ENCODE measurements around the gene ONECUT3. TPM values are rescaled to one million over a fixed set of nuclear protein-coding genes. Genes with fewer than 3 reads are reported as not detected.
"Not testable (repeated sequence)": the region's sequence is repeated elsewhere in the genome, so short reads cannot be mapped to it uniquely, and the experiment has no call there.

ONECUT3 gene
- not detected for polyA plus RNA-seq

- Mint-ChIP-seq H3K27me3 (peaks cover 35% of the 10 kb centered on the region), H3K4me1 (peaks cover 0 to 12% (median 10%) of the 10 kb centered on the region in 3 donors), H3K4me3 (peak within 1 kb of the TSS in 3 of 4 donors; percentile 33 to 85 (median 80)), H3K36me3 (no peaks in the 10 kb centered on the region), H3K9me3 (no peaks in the 10 kb centered on the region), H3K27ac (peak within 1 kb of the TSS; percentile 69 to 96 (median 76))
These were observed at the start of gene ONECUT3 for GRCh38 chr19:1752757-1753728. ONECUT3 (plus strand) TSS chr19:1753506; CDS start chr19:1753663, 157 bp downstream.

DNA sequence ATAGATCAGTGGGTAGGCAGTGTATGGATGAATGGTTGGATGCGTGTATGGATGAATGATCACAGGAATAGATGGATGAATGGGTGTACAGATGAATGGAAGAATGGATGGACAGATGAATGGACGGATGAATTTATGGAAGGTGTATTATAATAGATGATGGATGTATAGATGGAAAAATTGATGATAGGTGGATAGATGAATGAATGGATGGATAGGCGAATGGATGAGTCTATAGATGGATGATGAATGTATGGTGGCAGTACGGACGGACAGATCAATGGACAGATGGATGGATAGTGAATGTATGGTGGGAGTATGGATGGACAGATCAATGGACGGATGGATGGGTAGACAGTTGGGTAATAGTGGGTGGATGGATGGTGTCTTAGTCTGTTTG is 49.0 kb upstream of the ONECUT3 start:
- H3K27ac Mint-ChIP-seq: peak overlapping the region in 1 of 3 donors; percentile 2
- H3K27me3 Mint-ChIP-seq: peaks cover 31% of the 10 kb centered on the region

DNA sequence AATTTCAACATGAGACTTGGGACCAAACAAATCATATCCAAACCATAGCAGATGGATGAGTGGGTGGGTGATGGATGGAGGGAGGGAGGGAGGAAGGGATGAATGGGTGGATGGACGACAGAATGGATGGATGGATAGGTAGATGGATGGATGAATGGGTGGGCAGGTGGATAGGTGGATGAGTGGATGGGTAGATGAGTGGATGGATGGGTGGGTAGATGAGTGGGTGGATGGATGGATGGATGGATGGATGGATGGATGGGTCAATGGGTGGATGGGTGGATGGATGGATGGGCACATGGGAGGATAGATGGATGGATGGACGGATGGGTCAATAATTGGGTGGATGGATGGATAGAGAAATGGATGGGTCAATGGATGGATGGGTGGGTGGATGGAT is 47.9 kb upstream of the ONECUT3 start:
- H3K4me3 Mint-ChIP-seq: no peak overlapping the region
- peaks cover 5 to 10% (median 7%) of the 10 kb centered on the region in 3 donors for H3K9me3 Mint-ChIP-seq
- H3K27ac Mint-ChIP-seq: no peak overlapping the region
- H3K27me3 Mint-ChIP-seq: peaks cover 31% of the 10 kb centered on the region
- H3K4me1 Mint-ChIP-seq: peaks cover 0 to 10% (median 2%) of the 10 kb centered on the region in 3 donors
- peaks cover 2% of the 10 kb centered on the region for H3K36me3 Mint-ChIP-seq

More for the DNA sequence above, 49.0 kb upstream of the ONECUT3 start:
- Mint-ChIP-seq H3K4me3 (no peak overlapping the region), H3K36me3 (peaks cover under 1% of the 10 kb centered on the region), H3K9me3 (peaks cover 5 to 10% (median 7%) of the 10 kb centered on the region in 3 donors), H3K4me1 (peaks cover 0 to 10% (median 2%) of the 10 kb centered on the region in 3 donors)

DNA sequence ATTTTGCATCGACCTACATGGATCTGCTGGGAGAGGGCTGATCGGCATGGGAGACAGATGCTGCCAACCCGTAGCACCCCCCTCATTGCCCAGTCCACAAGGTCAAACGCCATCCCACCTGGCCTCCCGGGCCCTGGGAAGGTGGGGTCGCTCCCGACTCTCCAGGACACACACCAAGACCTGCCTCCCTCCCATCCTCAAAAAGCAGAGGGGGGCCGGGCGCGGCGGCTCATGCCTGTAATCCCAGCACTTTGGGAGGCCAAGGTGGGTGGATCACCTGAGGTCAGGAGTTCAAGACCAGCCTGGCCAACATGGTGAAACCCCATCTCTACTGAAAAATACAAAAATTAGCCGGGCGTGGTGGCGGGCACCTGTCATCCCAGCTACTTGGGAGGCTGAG is 46.7 kb upstream of the ONECUT3 start:
- H3K4me1 Mint-ChIP-seq, H3K9me3 Mint-ChIP-seq, H3K36me3 Mint-ChIP-seq, H3K4me3 Mint-ChIP-seq, H3K27ac Mint-ChIP-seq: not testable (repeated sequence)
- peaks cover 20% of the 10 kb centered on the region for H3K27me3 Mint-ChIP-seq

- H3K4me1 Mint-ChIP-seq: peaks cover 0 to under 1% (median under 1%) of the 10 kb centered on the region in 3 donors
- peaks cover 16% of the 10 kb centered on the region for H3K27me3 Mint-ChIP-seq
- H3K27ac Mint-ChIP-seq: no peak overlapping the region
- H3K4me3 Mint-ChIP-seq: peak overlapping the region in 1 of 4 donors; percentile 37
- H3K9me3 Mint-ChIP-seq: peaks cover 5 to 10% (median 5%) of the 10 kb centered on the region in 3 donors
- H3K36me3 Mint-ChIP-seq: peaks cover 2% of the 10 kb centered on the region
These were observed 46.1 kb upstream of the ONECUT3 start for GRCh38 chr19:1707240-1707639.

- Mint-ChIP-seq H3K9me3 (peaks cover 0 to 4% (median 2%) of the 10 kb centered on the region in 3 donors), H3K4me3 (no peak overlapping the region), H3K27me3 (peaks cover 18% of the 10 kb centered on the region), H3K4me1 (no peaks in the 10 kb centered on the region), H3K36me3 (peaks cover 2% of the 10 kb centered on the region), H3K27ac (no peak overlapping the region)
These were observed 40.1 kb upstream of the ONECUT3 start for GRCh38 chr19:1713170-1713569.

- Mint-ChIP-seq H3K4me1 (no peaks in the 10 kb centered on the region), H3K4me3 (no peak overlapping the region), H3K27me3 (peaks cover 19% of the 10 kb centered on the region), H3K9me3 (peaks cover 0 to 4% (median 2%) of the 10 kb centered on the region in 3 donors), H3K27ac (no peak overlapping the region), H3K36me3 (no peaks in the 10 kb centered on the region)
These were observed 37.8 kb upstream of the ONECUT3 start for GRCh38 chr19:1715540-1715939.

DNA sequence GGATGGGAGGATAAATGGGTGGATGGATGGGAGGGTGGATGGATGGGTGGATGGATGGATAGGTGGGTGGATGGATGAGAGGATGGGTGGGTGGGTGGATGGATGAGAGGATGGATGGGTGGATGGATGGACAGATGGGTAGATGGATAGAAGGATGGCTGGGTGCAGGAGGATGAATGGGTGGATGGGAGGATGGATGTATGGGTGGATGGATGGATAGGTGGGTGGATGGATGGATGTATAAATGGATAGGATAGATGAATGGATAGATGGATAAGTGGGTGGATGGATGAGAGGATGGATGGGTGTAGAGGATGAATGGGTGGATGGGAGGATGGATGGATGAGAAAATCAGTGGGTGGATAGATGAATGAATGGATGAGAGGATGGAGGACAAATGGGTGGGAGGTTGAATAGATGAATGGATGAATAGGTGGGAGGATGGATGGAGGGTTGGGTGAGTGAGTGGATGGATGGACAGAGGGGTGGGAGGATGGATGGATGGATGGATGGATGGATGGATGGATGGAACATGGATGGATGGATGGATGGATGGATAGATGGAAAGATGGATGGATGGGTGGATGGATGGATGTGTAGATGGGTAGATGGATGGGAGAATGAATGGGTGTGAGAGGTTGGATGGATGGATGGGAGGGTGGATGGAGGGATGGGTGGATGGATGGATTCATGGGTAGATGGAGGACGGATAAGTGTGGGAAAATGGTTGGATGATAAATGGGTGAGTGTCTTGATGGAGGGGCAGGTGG is 35.9 kb upstream of the ONECUT3 start:
- Mint-ChIP-seq H3K9me3 (peaks cover 0 to 4% (median 2%) of the 10 kb centered on the region in 3 donors), H3K27ac (no peak overlapping the region), H3K27me3 (peaks cover 30% of the 10 kb centered on the region), H3K4me1 (no peaks in the 10 kb centered on the region), H3K36me3 (no peaks in the 10 kb centered on the region), H3K4me3 (no peak overlapping the region)

DNA sequence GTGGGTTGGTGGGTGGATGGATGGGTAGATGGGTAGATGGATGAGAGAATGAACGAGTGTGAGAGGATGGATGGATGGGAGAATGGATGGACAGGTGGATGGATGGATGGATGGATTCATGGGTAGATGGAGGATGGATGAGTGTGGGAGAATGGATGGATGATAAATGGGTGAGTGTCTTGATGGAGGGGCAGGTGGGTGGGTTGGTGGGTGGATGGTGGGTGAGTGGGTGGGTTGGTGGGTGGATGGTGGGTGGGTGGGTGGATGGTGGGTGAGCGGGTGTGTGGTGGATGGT is 35.4 kb upstream of the ONECUT3 start:
- H3K4me3 Mint-ChIP-seq: no peak overlapping the region
- no peaks in the 10 kb centered on the region for H3K36me3 Mint-ChIP-seq
- H3K27ac Mint-ChIP-seq: no peak overlapping the region
- no peaks in the 10 kb centered on the region for H3K4me1 Mint-ChIP-seq
- H3K9me3 Mint-ChIP-seq: peaks cover 0 to 4% (median 2%) of the 10 kb centered on the region in 3 donors
- H3K27me3 Mint-ChIP-seq: peaks cover 27% of the 10 kb centered on the region

- Mint-ChIP-seq H3K9me3 (peaks cover 0 to 4% (median 2%) of the 10 kb centered on the region in 3 donors), H3K4me1 (peaks cover 0 to 2% (median 0%) of the 10 kb centered on the region in 3 donors), H3K27me3 (peaks cover 29% of the 10 kb centered on the region), H3K27ac (no peak overlapping the region), H3K4me3 (peak overlapping the region in 1 of 4 donors; percentile 68), H3K36me3 (no peaks in the 10 kb centered on the region)
These were observed 34.6 kb upstream of the ONECUT3 start for GRCh38 chr19:1718420-1719291.

DNA sequence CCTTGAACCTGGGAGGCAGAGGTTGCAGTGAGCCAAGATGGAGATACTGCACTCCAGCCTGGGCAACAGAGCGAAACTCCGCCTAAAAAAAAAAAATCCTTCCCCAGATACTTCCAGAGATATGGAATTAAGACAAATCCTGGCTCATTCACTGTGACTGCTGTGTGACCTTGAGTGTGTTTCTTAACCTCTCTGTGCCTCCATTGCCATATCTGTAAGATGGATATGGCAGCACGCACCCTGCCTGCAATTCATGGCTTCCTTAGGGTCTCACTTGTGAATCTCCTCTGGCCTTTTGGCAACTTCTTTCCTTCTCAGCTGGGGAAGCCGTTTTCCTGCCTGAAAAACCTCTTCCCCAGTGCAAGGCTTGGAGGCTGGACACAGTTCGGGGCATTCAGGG is 33.8 kb upstream of the ONECUT3 start:
- H3K27ac Mint-ChIP-seq: peak overlapping the region in 1 of 3 donors; percentile 65
- H3K4me3 Mint-ChIP-seq: no peak overlapping the region
- peaks cover 0 to 3% (median 0%) of the 10 kb centered on the region in 3 donors for H3K4me1 Mint-ChIP-seq
- peaks cover 30% of the 10 kb centered on the region for H3K27me3 Mint-ChIP-seq
- H3K9me3 Mint-ChIP-seq: peaks cover 0 to 4% (median 2%) of the 10 kb centered on the region in 3 donors
- no peaks in the 10 kb centered on the region for H3K36me3 Mint-ChIP-seq

- Mint-ChIP-seq H3K4me1 (peaks cover 0 to 3% (median 0%) of the 10 kb centered on the region in 3 donors), H3K9me3 (peaks cover 0 to 4% (median 2%) of the 10 kb centered on the region in 3 donors), H3K4me3 (no peak overlapping the region), H3K27me3 (peaks cover 35% of the 10 kb centered on the region), H3K36me3 (no peaks in the 10 kb centered on the region), H3K27ac (peak overlapping the region in 1 of 3 donors; percentile 43)
These were observed 33.1 kb upstream of the ONECUT3 start for GRCh38 chr19:1720237-1720636.

DNA sequence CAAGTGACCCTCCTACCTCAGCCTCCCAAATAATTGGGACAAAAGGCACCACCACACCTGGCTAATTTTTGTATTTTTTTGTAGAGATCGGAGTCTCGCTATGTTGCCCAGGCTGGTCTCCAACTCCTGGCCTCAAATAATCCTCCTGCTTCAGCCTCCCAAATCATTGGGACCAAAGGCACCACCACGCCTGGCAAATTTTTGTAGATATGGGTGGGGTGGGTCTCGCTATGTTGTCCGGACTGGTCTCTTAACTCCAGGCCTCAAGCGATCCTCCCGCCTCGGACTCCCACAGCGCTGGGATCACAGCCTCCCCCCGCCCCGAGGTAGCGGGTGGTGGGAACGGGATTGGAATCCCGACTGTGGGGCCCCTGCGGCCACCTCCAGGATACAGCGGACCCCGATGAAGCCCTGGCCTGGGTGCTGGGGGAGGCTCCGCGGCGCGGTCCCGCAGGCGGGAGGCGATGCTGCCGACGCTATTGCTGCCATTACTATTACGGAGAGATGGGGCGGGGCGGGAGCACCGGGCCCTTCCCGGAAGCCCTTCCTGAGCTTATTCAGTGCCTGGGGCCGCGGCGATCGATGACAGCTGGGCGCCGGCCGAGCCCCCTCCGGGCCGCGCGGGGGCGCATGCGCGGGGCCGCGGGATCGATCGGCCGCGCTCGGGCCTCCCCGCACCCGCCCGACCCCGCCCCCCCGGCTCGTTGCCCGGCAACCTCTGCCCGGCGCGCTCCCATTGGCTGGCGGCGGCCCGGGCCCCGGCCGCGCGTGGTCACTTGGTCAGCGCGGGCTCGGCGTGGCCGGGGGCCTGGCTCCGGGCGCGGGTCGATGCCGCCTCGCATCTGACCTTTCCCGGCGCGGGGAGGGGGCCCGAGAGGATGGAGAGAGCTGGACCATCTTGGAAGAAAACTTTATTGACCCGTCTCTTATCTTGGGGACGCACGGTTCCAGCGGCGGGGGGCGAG is 27.9 kb upstream of the ONECUT3 start:
- Mint-ChIP-seq H3K36me3 (peaks cover 4% of the 10 kb centered on the region), H3K27me3 (peaks cover 45% of the 10 kb centered on the region), H3K27ac (no peak overlapping the region), H3K4me1 (peaks cover 0 to 6% (median 0%) of the 10 kb centered on the region in 3 donors), H3K9me3 (no peaks in the 10 kb centered on the region), H3K4me3 (peak overlapping the region in 3 of 4 donors; percentile 27 to 54 (median 38))

All from IgD-negative memory B cell (primary cell).